ENCODE results near the gene MACC1. TPM values are rescaled to one million over a fixed set of nuclear protein-coding genes. Genes with fewer than 3 reads are reported as not detected.
A peak's percentile ranks its signal among the peaks of the same experiment; 100 is the strongest.

MACC1 gene
- total RNA-seq, 2 donors from 2014 or later = 15.2 to 16.6 TPM

DNA sequence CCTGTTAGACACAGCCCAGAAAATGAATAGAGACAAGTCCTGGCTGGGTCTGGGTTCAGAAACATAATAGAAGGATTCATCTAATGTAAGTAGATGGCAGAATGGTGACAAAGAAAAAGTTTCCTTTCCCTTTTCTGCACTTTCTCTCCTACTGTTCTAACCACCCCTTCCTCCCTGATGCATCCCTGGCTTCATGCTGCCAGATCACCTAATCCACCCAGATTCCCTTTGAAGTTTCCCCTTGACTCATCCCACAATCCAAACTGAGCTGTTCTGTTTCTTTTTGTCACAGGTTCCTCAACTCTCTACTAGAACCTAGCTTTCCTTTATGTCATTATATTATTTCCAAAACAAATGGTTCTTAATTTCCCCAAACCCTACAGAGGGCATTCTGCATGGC lies 1.1 kb upstream of the MACC1 start:
- ATAC-seq = no peak
- peaks cover 40% of the 10 kb centered on the region for H3K4me1 ChIP-seq
- H3K4me3 ChIP-seq = no peak overlapping the region
- intact Hi-C loops (cut with DNase I) = no loop called here
- no peaks in the 10 kb centered on the region for H3K36me3 ChIP-seq (replicated peaks in 1 of 2; ENCODE audit: insufficient read depth in 1 of 2, low read depth in 2 of 2)
- no peaks in the 10 kb centered on the region for H3K9me3 ChIP-seq
- H3K27me3 ChIP-seq = no peaks in the 10 kb centered on the region
- TF ChIP-seq, protein P1, sequence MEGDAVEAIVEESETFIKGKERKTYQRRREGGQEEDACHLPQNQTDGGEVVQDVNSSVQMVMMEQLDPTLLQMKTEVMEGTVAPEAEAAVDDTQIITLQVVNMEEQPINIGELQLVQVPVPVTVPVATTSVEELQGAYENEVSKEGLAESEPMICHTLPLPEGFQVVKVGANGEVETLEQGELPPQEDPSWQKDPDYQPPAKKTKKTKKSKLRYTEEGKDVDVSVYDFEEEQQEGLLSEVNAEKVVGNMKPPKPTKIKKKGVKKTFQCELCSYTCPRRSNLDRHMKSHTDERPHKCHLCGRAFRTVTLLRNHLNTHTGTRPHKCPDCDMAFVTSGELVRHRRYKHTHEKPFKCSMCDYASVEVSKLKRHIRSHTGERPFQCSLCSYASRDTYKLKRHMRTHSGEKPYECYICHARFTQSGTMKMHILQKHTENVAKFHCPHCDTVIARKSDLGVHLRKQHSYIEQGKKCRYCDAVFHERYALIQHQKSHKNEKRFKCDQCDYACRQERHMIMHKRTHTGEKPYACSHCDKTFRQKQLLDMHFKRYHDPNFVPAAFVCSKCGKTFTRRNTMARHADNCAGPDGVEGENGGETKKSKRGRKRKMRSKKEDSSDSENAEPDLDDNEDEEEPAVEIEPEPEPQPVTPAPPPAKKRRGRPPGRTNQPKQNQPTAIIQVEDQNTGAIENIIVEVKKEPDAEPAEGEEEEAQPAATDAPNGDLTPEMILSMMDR (IDR thresholded peaks at IDR 0.05) = no peak
- TF ChIP-seq POLR2A (IDR thresholded peaks at IDR 0.05) = no peak
- DNase-seq = no peak
- peak overlapping the region; percentile 86 to 91 (median 90) for H3K27ac ChIP-seq

DNA sequence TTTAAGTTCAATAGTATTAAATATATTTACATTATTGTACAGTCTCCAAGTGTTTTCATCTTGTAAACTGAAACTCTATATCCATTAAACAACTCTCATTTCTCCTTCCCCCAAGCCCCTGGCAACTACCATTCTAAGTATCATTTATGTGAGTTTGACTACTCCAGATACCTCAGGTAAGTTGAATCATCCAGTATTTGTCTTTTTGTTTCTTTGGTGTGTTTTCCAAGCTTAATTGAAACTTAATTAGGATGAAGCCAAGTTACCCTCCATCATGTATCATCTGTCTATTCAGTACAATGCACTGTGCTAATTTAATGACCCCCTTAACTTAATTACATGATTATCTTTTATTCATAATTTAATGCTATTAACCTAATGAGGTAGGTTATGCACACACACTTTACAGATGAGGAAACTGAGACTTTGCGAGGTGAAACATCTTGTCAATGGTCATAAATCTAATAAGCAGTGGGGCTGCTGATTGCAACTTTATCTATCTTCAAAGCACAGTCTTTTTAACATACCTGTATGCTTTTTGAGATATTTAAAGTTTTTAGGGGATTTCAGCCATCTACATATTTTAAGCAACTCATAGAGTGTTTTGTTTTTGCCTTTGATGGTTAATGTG lies 663 bp downstream of the MACC1 start:
- H3K9me3 ChIP-seq = no peaks in the 10 kb centered on the region
- TF ChIP-seq, protein P1 (IDR thresholded peaks at IDR 0.05) = no peak
- no peak for TF ChIP-seq POLR2A (IDR thresholded peaks at IDR 0.05)
- peaks cover 44% of the 10 kb centered on the region for H3K4me1 ChIP-seq
- no peaks in the 10 kb centered on the region for H3K27me3 ChIP-seq
- 56 to 58% methylated on average over 1 of the region's 1 CpG for WGBS, 2 donors
- intact Hi-C loops (cut with DNase I) = no loop called here
- H3K36me3 ChIP-seq (replicated peaks in 1 of 2; ENCODE audit: insufficient read depth in 1 of 2, low read depth in 2 of 2) = no peaks in the 10 kb centered on the region
- peak overlapping the region; percentile 50 to 91 (median 88) for H3K27ac ChIP-seq
- DNase-seq (no peak), ATAC-seq (no peak)
- H3K4me3 ChIP-seq = peak overlapping the region; percentile 6 to 7

DNA sequence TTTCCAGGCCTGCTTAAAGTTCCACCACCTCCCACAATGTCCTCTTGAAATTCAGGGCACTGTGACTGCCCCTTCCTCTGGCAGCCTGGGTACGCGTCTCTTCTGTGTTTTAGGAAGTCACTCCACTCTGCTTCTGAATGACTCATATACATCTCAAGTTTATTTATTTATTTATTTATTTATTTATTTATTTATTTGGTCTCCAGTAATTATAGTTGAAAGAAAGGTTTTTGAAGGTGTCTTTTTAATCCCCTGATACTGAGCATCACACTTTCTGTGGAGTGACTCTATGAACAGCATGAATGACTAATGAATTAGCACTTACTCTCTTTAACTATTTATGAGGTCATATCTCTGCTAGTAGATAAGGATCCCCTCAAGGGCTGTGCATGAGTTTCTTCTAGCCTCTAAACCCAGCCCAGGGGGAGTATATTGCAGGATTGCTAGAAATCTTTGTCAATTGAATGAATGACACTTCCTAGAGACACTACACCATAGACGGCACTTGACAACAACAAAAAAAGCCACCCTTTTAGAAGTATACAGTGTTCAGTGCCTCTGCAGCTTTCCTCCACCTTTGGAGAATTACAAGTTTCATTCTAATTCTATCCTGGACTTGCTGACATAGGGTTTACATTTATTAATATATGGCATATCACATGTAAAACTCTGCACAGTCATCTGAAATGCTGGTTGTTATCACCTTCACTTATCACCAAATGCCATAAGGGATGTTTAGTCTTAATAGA lies 2.1 kb downstream of the MACC1 start:
- no peaks in the 10 kb centered on the region for H3K9me3 ChIP-seq
- intact Hi-C loops (cut with DNase I) = no loop called here
- no peak overlapping the region for H3K4me3 ChIP-seq
- H3K36me3 ChIP-seq (replicated peaks in 1 of 2; ENCODE audit: insufficient read depth in 1 of 2, low read depth in 2 of 2) = no peaks in the 10 kb centered on the region
- H3K27ac ChIP-seq = no peak overlapping the region
- peak in 1 of 4 donors; percentile 31 for DNase-seq
- no peak for ATAC-seq
- no peak for TF ChIP-seq POLR2A (IDR thresholded peaks at IDR 0.05)
- TF ChIP-seq, protein P1 (IDR thresholded peaks at IDR 0.05) = no peak
- H3K4me1 ChIP-seq = peaks cover 33% of the 10 kb centered on the region
- no peaks in the 10 kb centered on the region for H3K27me3 ChIP-seq
- 70 to 80% methylated on average over 3 of the region's 3 CpGs for WGBS, 2 donors

DNA sequence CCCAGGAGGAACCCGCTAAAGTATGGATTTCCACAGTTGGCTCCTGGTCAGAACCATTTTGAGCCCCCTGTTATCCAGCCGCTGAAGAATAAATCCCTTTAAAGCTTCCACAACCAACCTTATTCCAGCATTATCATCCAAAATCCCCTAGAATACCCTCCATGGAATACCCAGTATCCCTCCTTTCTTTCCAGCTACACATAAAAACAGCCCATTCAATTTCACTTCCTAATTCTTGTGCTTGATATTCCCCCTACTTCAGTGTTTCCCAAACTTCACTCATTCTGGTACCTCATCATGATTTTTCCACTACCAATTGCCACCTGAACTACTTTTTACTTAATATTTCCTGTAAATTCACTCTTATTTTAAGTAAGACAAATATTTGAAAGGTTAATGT lies 3.1 kb downstream of the MACC1 start:
- Histone ChIP-seq H3K27me3 (no peaks in the 10 kb centered on the region), H3K4me3 (no peak overlapping the region), H3K27ac (no peak overlapping the region), H3K36me3 (replicated peaks in 1 of 2; ENCODE audit: insufficient read depth in 1 of 2, low read depth in 2 of 2) (no peaks in the 10 kb centered on the region), H3K4me1 (peaks cover 23% of the 10 kb centered on the region), H3K9me3 (peaks cover 0 to 2% (median 0%) of the 10 kb centered on the region in 3 donors)
- 96% methylated on average over 2 of the region's 2 CpGs for WGBS, 2 donors
- no peak for TF ChIP-seq POLR2A (IDR thresholded peaks at IDR 0.05)
- TF ChIP-seq, protein P1 (IDR thresholded peaks at IDR 0.05) = no peak
- ATAC-seq (no peak), DNase-seq (no peak)
- intact Hi-C loops (cut with DNase I) = no loop called here

Data from body of pancreas (tissue), 4 donors.